Measurements from ENCODE around the gene UBE3D. TPM values are rescaled to one million over a fixed set of nuclear protein-coding genes. Genes with fewer than 3 reads are reported as not detected.

The UBE3D gene
- total RNA-seq (2021) (35.6 and 38.0 TPM in 2 replicates), Bru-seq, nascent RNA (percentile 92 among the genes with signal in this experiment), BruChase-seq, experiment 1, labeled RNA remaining after a 2-hour chase (percentile 93 among the genes with signal in this experiment), BruChase-seq, experiment 2, labeled RNA remaining after a 6-hour chase (percentile 82 among the genes with signal in this experiment)
- long read RNA-seq, transcript UBE3D-203 (10 exons, 1,917 nt): major isoform, 30 of 53 reads
- long read RNA-seq, partial matches to known transcripts: 8 of 53 reads
- long read RNA-seq, other reads (novel, unspliced or antisense): 14 of 53 reads

GRCh38 chr6:83065511-83066192 is at the start of gene UBE3D:
Gene UBE3D, minus strand, starts transcription at chr6:83065841. Its CDS starts 123 bp downstream, at chr6:83065718.
- H3K27ac ChIP-seq (ENCODE audit: low read depth, low read length, poor library complexity, severe bottlenecking): peak within 1 kb of the TSS; percentile 78
- peak; percentile 87 for DNase-seq (ENCODE audit: low spot score)
- peak within 1 kb of the TSS; percentile 75 for H3K4me3 ChIP-seq (ENCODE audit: low read depth, low read length, poor library complexity, severe bottlenecking)
- H3K36me3 ChIP-seq (ENCODE audit: insufficient read depth, low read length, poor library complexity, severe bottlenecking): peaks cover 7% of the 10 kb centered on the region
- TF ChIP-seq CTCF (conservative IDR thresholded peaks at IDR 0.05; ENCODE audit: low read depth, low read length) (peak; percentile 98), EZH2 (IDR thresholded peaks at IDR 0.05; ENCODE audit: borderline replicate concordance, low read depth, low read length, poor library complexity, severe bottlenecking) (no peak)
- intact Hi-C loops (cut with micrococcal nuclease; ENCODE audit: unreplicated experiment): loop anchor here (2.0 to 10.0 kb wide), 3 partner anchors 299 to 449 kb away; no protein-coding TSS in a partner anchor
- POLR2A ChIA-PET (ENCODE audit: low non-redundant PET): interaction anchor here (0.6 kb wide), 1 partner anchor 812 kb away, joined by 3 read pairs; no protein-coding TSS in a partner anchor
- no peaks in the 10 kb centered on the region for H3K9me3 ChIP-seq (ENCODE audit: low read depth, low read length, poor library complexity, severe bottlenecking)
- H3K4me1 ChIP-seq (ENCODE audit: insufficient read depth, low read length, poor library complexity, severe bottlenecking): peaks cover 37% of the 10 kb centered on the region
- CTCF ChIA-PET: interaction anchor here (0.5 to 4.5 kb wide), 10 partner anchors 11 to 991 kb away, joined by 3 to 42 read pairs (median 4); no protein-coding TSS in a partner anchor
- BruUV-seq (replicated peaks): no TSS peak
- H3K27me3 ChIP-seq (replicated peaks; ENCODE audit: insufficient read depth, low read depth, low read length, poor library complexity): no peaks in the 10 kb centered on the region

- no peaks in the 10 kb centered on the region for H3K27me3 ChIP-seq (replicated peaks; ENCODE audit: insufficient read depth, low read depth, low read length, poor library complexity)
- DNase-seq (ENCODE audit: low spot score): no peak
- H3K27ac ChIP-seq (ENCODE audit: low read depth, low read length, poor library complexity, severe bottlenecking): no peak overlapping the region
- no peaks in the 10 kb centered on the region for H3K4me1 ChIP-seq (ENCODE audit: insufficient read depth, low read length, poor library complexity, severe bottlenecking)
- BruUV-seq (replicated peaks): no TSS peak
- H3K36me3 ChIP-seq (ENCODE audit: insufficient read depth, low read length, poor library complexity, severe bottlenecking): peaks cover 17% of the 10 kb centered on the region
- no peak overlapping the region for H3K4me3 ChIP-seq (ENCODE audit: low read depth, low read length, poor library complexity, severe bottlenecking)
- intact Hi-C loops (cut with micrococcal nuclease; ENCODE audit: unreplicated experiment): no loop called here
- H3K9me3 ChIP-seq (ENCODE audit: low read depth, low read length, poor library complexity, severe bottlenecking): no peaks in the 10 kb centered on the region
- CTCF ChIA-PET: no interaction called here
- POLR2A ChIA-PET (ENCODE audit: low non-redundant PET): no interaction called here
- TF ChIP-seq CTCF (conservative IDR thresholded peaks at IDR 0.05; ENCODE audit: low read depth, low read length) (no peak), EZH2 (IDR thresholded peaks at IDR 0.05; ENCODE audit: borderline replicate concordance, low read depth, low read length, poor library complexity, severe bottlenecking) (no peak)
Measured at GRCh38 chr6:83114164-83114563, 48.5 kb upstream of the UBE3D start.

GRCh38 chr6:83113258-83113657 is 47.6 kb upstream of the UBE3D start:
- no peak for DNase-seq (ENCODE audit: low spot score)
- intact Hi-C loops (cut with micrococcal nuclease; ENCODE audit: unreplicated experiment): no loop called here
- BruUV-seq (replicated peaks): no TSS peak

More at GRCh38 chr6:83113258-83113657, 47.6 kb upstream of the UBE3D start:
- no peak overlapping the region for H3K4me3 ChIP-seq (ENCODE audit: low read depth, low read length, poor library complexity, severe bottlenecking)
- no peaks in the 10 kb centered on the region for H3K9me3 ChIP-seq (ENCODE audit: low read depth, low read length, poor library complexity, severe bottlenecking)
- POLR2A ChIA-PET (ENCODE audit: low non-redundant PET): no interaction called here
- CTCF ChIA-PET: no interaction called here
- no peaks in the 10 kb centered on the region for H3K4me1 ChIP-seq (ENCODE audit: insufficient read depth, low read length, poor library complexity, severe bottlenecking)
- TF ChIP-seq EZH2 (IDR thresholded peaks at IDR 0.05; ENCODE audit: borderline replicate concordance, low read depth, low read length, poor library complexity, severe bottlenecking) (no peak), CTCF (conservative IDR thresholded peaks at IDR 0.05; ENCODE audit: low read depth, low read length) (no peak)
- no peaks in the 10 kb centered on the region for H3K27me3 ChIP-seq (replicated peaks; ENCODE audit: insufficient read depth, low read depth, low read length, poor library complexity)
- H3K36me3 ChIP-seq (ENCODE audit: insufficient read depth, low read length, poor library complexity, severe bottlenecking): peaks cover 17% of the 10 kb centered on the region
- no peak overlapping the region for H3K27ac ChIP-seq (ENCODE audit: low read depth, low read length, poor library complexity, severe bottlenecking)
